ENCODE measurements around the gene SLC22A13. TPM values are rescaled to one million over a fixed set of nuclear protein-coding genes. Genes with fewer than 3 reads are reported as not detected.
A peak's percentile ranks its signal among the peaks of the same experiment; 100 is the strongest.

SLC22A13 gene
- total and polyA plus RNA-seq, 2 donors (not counting 1 experiment from before 2014, with no cell fraction given): 0.06 to 0.33 TPM

GRCh38 chr3:38297947-38298711 lies 32.5 kb downstream of the SLC22A13 start:
- peak; percentile 10 to 33 for DNase-seq (ENCODE audit: low read depth in 2 of 2)
- no peak overlapping the region for H3K27ac ChIP-seq (ENCODE audit: insufficient read depth, low read length)
- H3K27me3 ChIP-seq (ENCODE audit: control insufficient read depth, insufficient read depth, low read length): peaks cover under 1% of the 10 kb centered on the region
- H3K36me3 ChIP-seq (ENCODE audit: control insufficient read depth, insufficient read depth, low read length): no peaks in the 10 kb centered on the region
- TF ChIP-seq EZH2 (IDR thresholded peaks at IDR 0.05; ENCODE audit: low read length, missing control alignments) (no peak), CTCF (conservative IDR thresholded peaks at IDR 0.05 in 1 of 2, IDR thresholded peaks at IDR 0.05 in 1 of 2; ENCODE audit: low read depth in 1 of 2, low read length in 2 of 2) (peak; percentile 16 to 48)
- no peak overlapping the region for H3K4me3 ChIP-seq (replicated peaks in 1 of 4; ENCODE audit: control extremely low read depth in 1 of 4, insufficient read depth in 1 of 4, low read depth in 3 of 4, low read length in 4 of 4)
- no peaks in the 10 kb centered on the region for H3K4me1 ChIP-seq (ENCODE audit: control insufficient read depth, extremely low read depth, insufficient read depth, low read length)
- H3K79me2 ChIP-seq (ENCODE audit: control insufficient read depth, insufficient read depth, low read length): no peaks in the 10 kb centered on the region
- H3K9ac ChIP-seq (ENCODE audit: insufficient read depth, low read length): no peak overlapping the region
- no peaks in the 10 kb centered on the region for H4K20me1 ChIP-seq (ENCODE audit: control insufficient read depth, extremely low read depth, insufficient read depth, low read length)
- no peak overlapping the region for H2AFZ ChIP-seq (ENCODE audit: low read length)
- no peaks in the 10 kb centered on the region for H3K9me3 ChIP-seq (ENCODE audit: control insufficient read depth, insufficient read depth, low read depth, low read length)
- H3K4me2 ChIP-seq (ENCODE audit: extremely low read depth, insufficient read depth, low read length): no peak overlapping the region

- Histone ChIP-seq H3K9ac (ENCODE audit: insufficient read depth, low read length) (no peak overlapping the region), H3K9me3 (ENCODE audit: control insufficient read depth, insufficient read depth, low read depth, low read length) (no peaks in the 10 kb centered on the region), H3K27me3 (ENCODE audit: control insufficient read depth, insufficient read depth, low read length) (peaks cover 7% of the 10 kb centered on the region), H3K36me3 (ENCODE audit: control insufficient read depth, insufficient read depth, low read length) (no peaks in the 10 kb centered on the region), H3K79me2 (ENCODE audit: control insufficient read depth, insufficient read depth, low read length) (no peaks in the 10 kb centered on the region), H2AFZ (ENCODE audit: low read length) (no peak overlapping the region), H3K4me2 (ENCODE audit: extremely low read depth, insufficient read depth, low read length) (no peak overlapping the region), H3K4me1 (ENCODE audit: control insufficient read depth, extremely low read depth, insufficient read depth, low read length) (no peaks in the 10 kb centered on the region), H4K20me1 (ENCODE audit: control insufficient read depth, extremely low read depth, insufficient read depth, low read length) (no peaks in the 10 kb centered on the region), H3K27ac (ENCODE audit: insufficient read depth, low read length) (no peak overlapping the region), H3K4me3 (replicated peaks in 1 of 4; ENCODE audit: control extremely low read depth in 1 of 4, insufficient read depth in 1 of 4, low read depth in 3 of 4, low read length in 4 of 4) (no peak overlapping the region)
- no peak for DNase-seq (ENCODE audit: low read depth in 2 of 2)
- TF ChIP-seq EZH2 (IDR thresholded peaks at IDR 0.05; ENCODE audit: low read length, missing control alignments): no peak
- no peak for TF ChIP-seq CTCF (conservative IDR thresholded peaks at IDR 0.05 in 1 of 2, IDR thresholded peaks at IDR 0.05 in 1 of 2; ENCODE audit: low read depth in 1 of 2, low read length in 2 of 2)
Measured at GRCh38 chr3:38306941-38307340, 41.3 kb downstream of the SLC22A13 start.

DNA sequence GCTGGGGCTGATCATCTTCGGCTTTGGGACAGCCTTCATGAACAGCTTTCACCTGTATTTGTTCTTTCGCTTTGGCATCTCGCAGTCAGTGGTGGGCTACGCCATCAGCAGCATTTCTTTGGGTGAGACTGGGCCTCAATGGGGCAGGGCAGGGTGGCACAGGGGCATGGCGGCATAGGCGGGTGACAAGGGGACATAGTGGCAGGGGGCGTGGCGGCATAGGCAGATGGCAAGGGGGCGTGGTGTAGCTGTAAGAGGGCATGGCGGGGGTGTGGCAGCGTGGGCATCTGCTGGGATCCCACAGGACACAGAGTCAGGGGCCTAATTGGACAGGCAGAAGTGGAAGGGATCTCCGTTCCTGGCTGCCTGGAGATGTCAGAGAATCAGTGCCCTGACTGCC lies 42.0 kb downstream of the SLC22A13 start:
- H3K36me3 ChIP-seq (ENCODE audit: control insufficient read depth, insufficient read depth, low read length): no peaks in the 10 kb centered on the region
- H3K9me3 ChIP-seq (ENCODE audit: control insufficient read depth, insufficient read depth, low read depth, low read length): no peaks in the 10 kb centered on the region
- no peak overlapping the region for H3K4me3 ChIP-seq (replicated peaks in 1 of 4; ENCODE audit: control extremely low read depth in 1 of 4, insufficient read depth in 1 of 4, low read depth in 3 of 4, low read length in 4 of 4)
- H3K79me2 ChIP-seq (ENCODE audit: control insufficient read depth, insufficient read depth, low read length): no peaks in the 10 kb centered on the region
- no peak overlapping the region for H3K9ac ChIP-seq (ENCODE audit: insufficient read depth, low read length)
- no peaks in the 10 kb centered on the region for H3K4me1 ChIP-seq (ENCODE audit: control insufficient read depth, extremely low read depth, insufficient read depth, low read length)
- TF ChIP-seq EZH2 (IDR thresholded peaks at IDR 0.05; ENCODE audit: low read length, missing control alignments) (no peak), CTCF (conservative IDR thresholded peaks at IDR 0.05 in 1 of 2, IDR thresholded peaks at IDR 0.05 in 1 of 2; ENCODE audit: low read depth in 1 of 2, low read length in 2 of 2) (no peak)
- DNase-seq (ENCODE audit: low read depth in 2 of 2): no peak
- H3K27ac ChIP-seq (ENCODE audit: insufficient read depth, low read length): no peak overlapping the region
- H3K4me2 ChIP-seq (ENCODE audit: extremely low read depth, insufficient read depth, low read length): no peak overlapping the region
- H2AFZ ChIP-seq (ENCODE audit: low read length): no peak overlapping the region
- H4K20me1 ChIP-seq (ENCODE audit: control insufficient read depth, extremely low read depth, insufficient read depth, low read length): no peaks in the 10 kb centered on the region
- H3K27me3 ChIP-seq (ENCODE audit: control insufficient read depth, insufficient read depth, low read length): peaks cover 7% of the 10 kb centered on the region
